ENCODE data around the gene ZC3HAV1.

GRCh38 chr7:139081584-139081983, 27.9 kb downstream of the ZC3HAV1 start:
- TF ChIP-seq CTCF (IDR thresholded peaks at IDR 0.05 in 2 of 3, conservative IDR thresholded peaks at IDR 0.05 in 1 of 3; ENCODE audit: control insufficient read depth in 2 of 3, extremely low read depth in 1 of 3, insufficient read depth in 1 of 3, low read depth in 3 of 3, low read length in 3 of 3) (no peak), CREB1 (IDR thresholded peaks at IDR 0.05; ENCODE audit: low read depth) (no peak), TAF1 (IDR thresholded peaks at IDR 0.05; ENCODE audit: borderline replicate concordance, low read depth, low read length) (no peak)

Measured in GM12878 (cell line).